DOHH2 (cell line): ENCODE data around the gene BNC2.

Experiments
- H3F3A ChIP-seq: fragments of 200-600 bp; sonication (generic), shearing (Covaris generic); 2 replicates; pipeline ENCODE4 v1.6.0; 2016; ENCODE audit warnings: antibody characterized with exemption, mild to moderate bottlenecking; ENCODE audit not compliant: control insufficient read depth, insufficient read depth
- H3K27ac ChIP-seq: fragments of 200-600 bp; sonication (generic); 2 replicates; pipeline ENCODE4 v1.5.1; 2014; ENCODE audit warnings: low read depth, mild to moderate bottlenecking, low read length, moderate library complexity
- H3K27me3 ChIP-seq: fragments of 200-600 bp; sonication (generic); 2 replicates; pipeline ENCODE4 v1.6.1; 2014; ENCODE audit warnings: mild to moderate bottlenecking, low read length, mixed read lengths; ENCODE audit not compliant: control insufficient read depth
- H3K36me3 ChIP-seq: fragments of 200-600 bp; sonication (generic); 2 replicates; pipeline ENCODE4 v1.6.1; 2014; ENCODE audit warnings: mild to moderate bottlenecking, low read length, moderate library complexity, mixed read lengths; ENCODE audit not compliant: control insufficient read depth
- H3K4me1 ChIP-seq: fragments of 200-600 bp; sonication (generic); 2 replicates; pipeline ENCODE4 v1.6.1; 2014; ENCODE audit warnings: mild to moderate bottlenecking, low read length, mixed read lengths; ENCODE audit not compliant: control insufficient read depth
- H3K4me2 ChIP-seq: fragments of 200-600 bp; sonication (generic); 2 replicates; pipeline ENCODE4 v1.6.0; 2014; ENCODE audit warnings: mild to moderate bottlenecking, low read length, moderate library complexity
- H3K4me3 ChIP-seq: fragments of 200-600 bp; sonication (generic); 2 replicates; pipeline ENCODE4 v1.5.1; 2014; ENCODE audit warnings: mild to moderate bottlenecking, low read length, mixed read lengths
- H3K79me2 ChIP-seq: fragments of 200-600 bp; sonication (generic); 2 replicates; pipeline ENCODE4 v1.6.1; 2014; ENCODE audit warnings: mild to moderate bottlenecking, low read length, mixed read lengths; ENCODE audit not compliant: control insufficient read depth
- H3K9me2 ChIP-seq: fragments of 200-600 bp; sonication (generic); replicated peaks from 2 replicates; pipeline ENCODE4 v1.6.1; 2014; ENCODE audit warnings: mild to moderate bottlenecking, low read length, mixed read lengths; ENCODE audit not compliant: control insufficient read depth
- H3K9me3 ChIP-seq: fragments of 200-600 bp; sonication (generic); 2 replicates; pipeline ENCODE4 v1.6.1; 2014; ENCODE audit warnings: antibody characterized with exemption, low read length, mixed read lengths; ENCODE audit not compliant: control insufficient read depth, insufficient read depth
- H4K20me1 ChIP-seq: fragments of 200-600 bp; sonication (generic); 2 replicates; pipeline ENCODE4 v1.6.0; 2014; ENCODE audit warnings: low read depth, mild to moderate bottlenecking, antibody characterized with exemption, low read length, moderate library complexity; ENCODE audit not compliant: control insufficient read depth, insufficient read depth
- CTCF ChIP-seq: fragments of 200-600 bp; sonication (generic); IDR thresholded peaks from one replicate; pipeline ENCODE4 v1.5.1; 2014; ENCODE audit warnings: antibody characterized with exemption, mild to moderate bottlenecking, low read depth, low read length; ENCODE audit not compliant: poor library complexity, severe bottlenecking
- EZH2phosphoT487 ChIP-seq: fragments of 200-600 bp; sonication (generic); IDR thresholded peaks from 2 replicates; pipeline ENCODE4 v1.6.1; 2017; ENCODE audit warnings: borderline replicate concordance, mild to moderate bottlenecking, antibody characterized with exemption, low read length, moderate library complexity, mixed read lengths

BNC2 gene

GRCh38 chr9:16433494-16433893 lies 437.0 kb downstream of the BNC2 start:
- TF ChIP-seq EZH2phosphoT487 (no peak), CTCF (no peak)
- no peaks in the 10 kb centered on the region; the same call in 1 of the 2 replicates for H3K9me3 ChIP-seq
- H3K27ac ChIP-seq = no peak overlapping the region
- no peaks in the 10 kb centered on the region for H3K79me2 ChIP-seq
- no peaks in the 10 kb centered on the region for H3K27me3 ChIP-seq
- no peaks in the 10 kb centered on the region for H4K20me1 ChIP-seq
- no peaks in the 10 kb centered on the region for H3K4me1 ChIP-seq
- H3K4me2 ChIP-seq = no peak overlapping the region
- no peaks in the 10 kb centered on the region for H3K9me2 ChIP-seq
- no peaks in the 10 kb centered on the region for H3F3A ChIP-seq
- H3K36me3 ChIP-seq = no peaks in the 10 kb centered on the region
- H3K4me3 ChIP-seq = no peak overlapping the region

- TF ChIP-seq CTCF (no peak), EZH2phosphoT487 (no peak)
- H4K20me1 ChIP-seq = no peaks in the 10 kb centered on the region
- no peaks in the 10 kb centered on the region; the same call in 1 of the 2 replicates for H3K9me3 ChIP-seq
- H3F3A ChIP-seq = no peaks in the 10 kb centered on the region
- no peak overlapping the region for H3K4me3 ChIP-seq
- H3K4me1 ChIP-seq = no peaks in the 10 kb centered on the region
- no peak overlapping the region for H3K27ac ChIP-seq
- H3K4me2 ChIP-seq = no peak overlapping the region
- H3K36me3 ChIP-seq = no peaks in the 10 kb centered on the region
- no peaks in the 10 kb centered on the region for H3K9me2 ChIP-seq
- no peaks in the 10 kb centered on the region for H3K79me2 ChIP-seq
- H3K27me3 ChIP-seq = no peaks in the 10 kb centered on the region
Measured at GRCh38 chr9:16431666-16432392, 438.6 kb downstream of the BNC2 start.

GRCh38 chr9:16429671-16430070 lies 440.8 kb downstream of the BNC2 start:
- TF ChIP-seq EZH2phosphoT487 = no peak
- TF ChIP-seq CTCF = no peak
- no peaks in the 10 kb centered on the region for H3K36me3 ChIP-seq
- no peaks in the 10 kb centered on the region for H3K9me3 ChIP-seq
- H3K4me2 ChIP-seq = no peak overlapping the region
- H3K4me3 ChIP-seq = no peak overlapping the region
- H3K9me2 ChIP-seq = no peaks in the 10 kb centered on the region
- H3F3A ChIP-seq = no peaks in the 10 kb centered on the region
- no peaks in the 10 kb centered on the region for H3K27me3 ChIP-seq
- no peaks in the 10 kb centered on the region for H4K20me1 ChIP-seq
- H3K27ac ChIP-seq = no peak overlapping the region
- H3K79me2 ChIP-seq = no peaks in the 10 kb centered on the region
- H3K4me1 ChIP-seq = no peaks in the 10 kb centered on the region
